HT-29 (cell line): Measurements from ENCODE around the gene KIAA0513. TPM values are rescaled to one million over a fixed set of nuclear protein-coding genes. Genes with fewer than 3 reads are reported as not detected.
"Not testable (repeated sequence)": the region's sequence is repeated elsewhere in the genome, so short reads cannot be mapped to it uniquely, and the experiment has no call there.

Source experiments
- DNase-seq: peaks from one replicate; pipeline ENCODE4 v3.0.0-alpha.2; 2015; ENCODE audit warnings: low spot score
- total RNA-seq: library from RNA; depleted of rRNA; stranded (reverse); fragments of >200 nt; shearing (Covaris generic); gene quantifications from 2 replicates; pipeline ENCODE4 v1.2.3, GENCODE V29; 2014

Gene KIAA0513
- total RNA-seq, 1 experiment from 2014 or later: 1.2 TPM

DNA sequence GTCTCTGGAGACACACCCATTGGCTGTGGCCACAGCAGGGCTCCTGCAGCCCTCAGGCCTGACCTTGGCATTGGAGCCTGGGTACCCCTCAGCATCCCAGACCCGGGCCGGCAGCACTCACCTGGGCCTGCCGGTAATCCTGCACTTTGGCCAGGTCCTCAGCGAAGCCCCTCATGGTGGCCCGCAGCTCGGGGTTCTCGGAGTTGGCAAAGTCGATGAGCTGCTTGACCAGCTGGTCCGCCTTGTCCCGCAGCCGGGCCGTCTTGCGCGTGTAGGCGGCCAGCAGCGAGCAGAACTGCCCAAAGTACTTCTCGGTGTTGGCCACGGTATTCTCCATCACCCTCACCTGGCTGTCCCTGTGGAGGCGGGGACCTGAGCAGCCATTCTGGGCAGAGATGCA, 82.5 kb downstream of the KIAA0513 start:
- no peak for DNase-seq

DNA sequence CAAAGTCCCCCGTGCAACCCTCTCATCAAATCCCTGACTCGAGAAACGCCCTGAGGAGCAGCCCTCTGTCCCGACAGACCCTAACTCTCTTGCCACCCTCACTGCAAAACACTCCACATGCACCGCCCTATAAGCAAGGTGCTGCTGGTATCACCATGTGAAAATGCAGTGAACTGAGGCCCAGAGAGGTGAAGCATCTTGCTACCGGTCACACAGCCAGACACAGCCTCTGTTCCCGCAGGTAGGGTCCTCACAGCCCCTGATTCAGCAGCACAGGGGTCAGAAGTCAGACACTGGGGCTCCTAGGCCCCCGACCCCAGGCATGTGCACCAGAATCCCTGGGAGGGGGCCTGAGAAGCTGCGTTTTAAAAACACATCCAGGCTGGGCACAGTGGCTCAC, 83.6 kb downstream of the KIAA0513 start:
- DNase-seq: no peak

DNA sequence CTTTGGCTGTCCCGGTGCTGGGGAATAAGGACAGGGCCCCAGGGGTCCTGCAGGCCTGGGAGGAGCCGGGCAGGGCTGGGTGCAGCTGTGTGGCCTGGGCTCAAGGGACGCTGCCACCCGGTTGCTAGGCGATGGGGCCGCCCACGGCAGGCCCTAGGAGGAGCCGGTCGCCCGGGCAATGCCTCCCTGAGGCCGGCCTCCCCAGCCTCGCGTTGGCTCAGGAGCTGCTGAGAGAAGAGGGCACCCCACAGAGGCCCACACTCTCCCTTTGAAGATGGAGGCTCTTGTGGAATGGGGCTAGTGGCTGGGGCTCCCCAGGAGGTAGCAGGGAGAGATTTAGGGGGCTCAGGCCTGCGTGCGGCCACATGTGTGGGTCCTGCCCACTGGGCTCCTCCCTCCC, 84.8 kb downstream of the KIAA0513 start, which contains the start of gene CIBAR2:
Gene CIBAR2 (minus strand): TSS at position 109 of the 400 bp plus-strand sequence. CDS start 120 bp downstream, outside the sequence.
- no peak for DNase-seq

DNA sequence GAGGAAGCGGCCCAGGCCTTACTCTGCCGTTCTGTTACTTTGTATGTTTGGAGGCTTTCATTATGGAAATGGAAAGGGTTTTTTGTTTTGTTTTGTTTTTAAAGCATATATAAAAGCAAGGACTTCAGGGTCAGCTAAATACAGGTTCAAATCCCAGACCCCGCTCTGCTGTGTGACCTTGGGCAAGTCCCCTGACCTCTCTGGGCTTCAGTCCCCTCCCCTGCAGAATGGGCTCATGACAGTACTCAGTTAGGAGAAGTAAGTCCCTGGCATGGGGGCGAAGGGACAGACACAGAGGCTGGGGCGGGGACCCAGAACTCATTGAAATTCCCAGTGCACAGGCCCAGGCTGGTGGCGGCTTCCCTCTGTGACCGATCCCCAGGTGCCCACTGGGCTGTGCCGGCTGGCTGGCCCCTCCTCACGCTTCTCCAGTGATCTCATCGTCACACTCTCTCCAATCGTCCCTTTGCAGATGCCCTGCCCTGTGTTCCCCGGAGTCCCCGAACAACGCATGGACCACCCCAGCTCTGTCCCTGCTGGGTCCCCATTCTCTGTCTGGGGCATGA, 85.7 kb downstream of the KIAA0513 start:
- DNase-seq: no peak

DNA sequence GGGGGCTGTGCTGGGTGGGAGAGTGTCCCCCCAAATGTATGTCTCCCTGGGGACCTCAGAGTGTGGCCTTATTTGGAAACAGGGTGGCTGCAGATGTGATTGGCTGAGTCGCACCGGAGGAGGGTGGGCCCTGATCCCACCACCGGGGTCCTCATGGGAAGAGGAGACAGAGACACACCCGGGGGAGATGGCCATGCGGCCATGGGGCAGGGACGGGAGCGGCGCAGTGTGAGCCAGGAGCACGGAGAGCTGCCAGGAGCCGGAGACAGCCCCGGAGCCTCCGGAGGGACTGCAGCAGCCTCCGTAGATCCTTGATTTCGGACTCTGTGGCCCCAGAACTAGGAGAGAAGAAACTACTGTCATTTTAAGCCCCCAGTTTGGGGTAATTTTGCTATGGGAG, 86.3 kb downstream of the KIAA0513 start:
- DNase-seq: no peak

DNA sequence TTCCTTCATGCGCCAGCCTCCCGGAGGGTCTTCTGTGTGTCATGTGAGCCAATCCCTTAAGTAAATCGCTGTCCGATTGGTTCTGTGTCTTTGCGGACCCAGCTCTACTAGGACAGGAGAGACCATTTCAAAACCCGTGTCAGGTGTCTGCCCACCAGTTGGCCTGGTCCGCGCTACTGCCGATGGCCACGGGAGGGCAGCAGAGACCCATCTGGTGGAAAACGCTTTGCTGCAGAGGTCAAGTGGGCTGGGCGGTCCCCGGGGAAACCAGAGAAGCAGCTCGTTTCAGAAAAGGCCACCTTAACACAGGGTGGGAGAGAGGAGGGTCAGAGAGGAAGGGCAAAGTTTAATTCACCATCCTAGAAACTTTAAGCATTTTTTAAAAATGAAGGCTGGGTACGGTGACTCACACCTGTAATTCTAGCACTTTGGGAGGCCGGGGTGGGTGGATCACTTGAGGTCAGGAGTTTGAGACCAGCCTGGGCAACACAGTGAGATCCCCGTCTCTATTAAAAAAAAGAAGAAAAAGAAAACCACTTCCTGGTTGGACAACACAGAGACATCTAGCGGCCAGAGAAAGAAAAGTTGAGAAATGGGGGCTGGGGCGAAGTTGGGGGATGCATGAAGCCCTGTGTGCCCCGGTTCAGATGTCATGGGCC, 87.4 kb downstream of the KIAA0513 start:
- DNase-seq: peak; percentile 87

DNA sequence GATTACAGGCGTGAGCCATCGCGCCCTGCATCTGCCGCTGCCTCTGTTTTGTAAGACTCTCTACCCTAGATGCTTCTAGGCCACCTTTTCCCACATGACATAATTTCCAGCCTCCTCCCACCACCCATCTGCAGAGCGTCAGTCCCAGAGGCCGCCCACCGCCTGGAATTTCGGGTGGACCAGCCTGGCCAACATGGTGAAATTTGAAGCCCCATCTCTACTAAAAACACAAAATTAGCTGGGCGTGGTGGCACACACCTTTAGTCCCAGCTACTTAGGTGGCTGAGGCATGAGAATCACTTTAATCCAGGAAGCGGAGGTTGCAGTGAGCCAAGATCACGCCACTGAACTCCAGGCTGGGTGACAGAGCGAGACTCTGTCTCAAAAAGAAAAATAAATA, 89.8 kb downstream of the KIAA0513 start:
- DNase-seq: no peak

DNA sequence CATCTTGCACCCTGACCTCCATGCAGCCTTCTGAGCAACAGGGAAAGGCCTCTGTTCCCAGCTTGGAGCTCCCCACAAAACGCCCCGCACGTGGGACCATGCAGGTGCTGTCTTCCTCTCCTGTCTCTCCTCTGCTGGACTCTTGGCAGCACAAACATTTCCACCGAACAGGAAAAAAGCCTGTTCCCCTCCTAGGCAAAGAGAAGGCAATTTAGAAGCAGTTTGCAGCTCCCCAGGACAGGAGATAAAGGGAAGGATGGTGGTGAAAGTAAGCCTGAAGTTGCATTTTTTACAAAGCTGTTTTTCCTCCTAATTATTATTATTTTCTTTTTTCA, 92.4 kb downstream of the KIAA0513 start:
- DNase-seq: no peak

DNA sequence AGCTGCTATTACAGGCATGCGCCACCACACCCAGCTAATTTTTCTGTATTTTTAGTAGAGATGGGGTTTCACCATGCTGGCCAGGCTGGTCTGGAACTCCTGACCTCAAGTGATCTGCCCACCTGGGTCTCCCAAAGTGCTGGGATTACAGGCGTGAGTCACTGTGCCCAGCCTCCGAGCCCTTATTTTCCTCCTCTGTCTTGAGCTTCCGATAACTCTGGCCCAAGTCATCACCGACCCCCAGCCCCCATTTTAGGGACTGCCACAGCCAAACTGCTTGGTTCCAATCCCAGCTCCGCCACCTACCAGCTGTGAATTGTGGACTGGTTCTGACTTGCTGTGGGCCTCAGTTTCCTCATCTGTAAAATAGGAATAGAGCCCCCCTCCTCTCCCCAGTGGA, 95.8 kb downstream of the KIAA0513 start:
- DNase-seq: not testable (repeated sequence)

DNA sequence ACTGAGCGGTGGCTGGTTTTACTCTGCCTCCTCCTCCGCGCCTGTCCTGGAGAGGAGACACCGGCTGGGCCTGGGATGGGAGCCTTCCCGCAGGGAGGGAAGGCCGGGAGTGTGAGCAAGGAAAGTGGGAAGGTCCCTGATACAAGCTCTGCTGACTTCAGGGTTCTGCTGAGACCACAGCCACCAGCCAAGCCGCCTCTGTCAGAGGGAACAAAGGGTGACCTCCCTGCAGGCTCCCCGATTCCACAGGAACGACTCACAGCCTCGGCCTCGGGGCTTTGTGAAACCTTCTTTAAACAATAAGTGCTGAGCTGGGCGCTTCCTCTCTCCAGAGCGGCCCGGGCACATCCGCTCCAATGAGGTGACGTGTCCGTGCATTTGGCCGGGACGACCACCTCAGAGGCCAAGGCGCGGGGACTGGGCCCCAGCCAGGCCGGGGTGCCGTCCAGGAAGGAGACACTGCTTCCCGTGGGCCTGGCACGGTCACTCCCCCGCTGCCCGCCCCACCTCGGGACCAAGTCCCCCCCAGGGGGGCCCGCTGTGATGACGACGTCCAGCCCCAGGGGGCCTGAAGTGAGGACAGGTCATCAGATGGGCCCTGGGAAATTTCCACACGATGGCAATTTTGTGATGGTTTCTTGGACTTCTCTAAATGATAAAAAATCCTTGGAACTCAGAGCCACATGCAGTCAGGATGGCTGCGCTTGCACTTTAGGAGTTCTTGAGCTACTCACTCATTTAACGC, 96.5 kb downstream of the KIAA0513 start:
- DNase-seq: no peak

DNA sequence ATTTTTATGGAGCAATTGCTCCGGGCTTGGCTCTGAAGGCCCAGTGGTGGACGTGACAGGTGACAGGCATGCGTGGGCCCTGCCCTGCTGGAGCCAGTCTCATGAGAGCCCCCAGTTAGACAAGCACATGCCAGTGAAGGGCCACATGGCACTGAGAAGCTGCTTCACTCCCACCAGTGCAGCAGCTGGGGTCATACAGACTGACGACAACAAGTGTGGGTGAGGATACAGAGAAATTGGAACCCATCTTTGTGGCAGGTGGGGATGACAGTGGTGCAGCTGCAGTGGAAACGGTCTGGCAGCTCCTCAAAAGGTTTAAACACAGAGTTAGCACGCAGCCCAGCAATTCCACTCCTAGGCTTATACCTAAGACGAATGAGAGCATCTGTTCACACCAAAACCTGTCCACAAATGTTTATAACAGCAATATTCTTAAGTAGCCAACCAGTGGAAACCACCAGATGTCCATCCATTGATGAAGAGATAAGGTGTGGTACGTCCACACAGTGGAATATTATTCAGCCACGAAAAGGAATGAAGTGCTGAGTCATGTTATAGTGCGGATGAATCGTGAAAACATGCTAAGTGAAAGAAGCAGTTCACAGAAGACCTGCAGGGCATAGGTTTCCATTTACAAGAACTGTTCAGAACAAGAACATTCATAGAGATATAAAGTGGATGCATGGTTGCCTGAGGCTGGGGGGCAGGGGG, 97.2 kb downstream of the KIAA0513 start:
- no peak for DNase-seq

DNA sequence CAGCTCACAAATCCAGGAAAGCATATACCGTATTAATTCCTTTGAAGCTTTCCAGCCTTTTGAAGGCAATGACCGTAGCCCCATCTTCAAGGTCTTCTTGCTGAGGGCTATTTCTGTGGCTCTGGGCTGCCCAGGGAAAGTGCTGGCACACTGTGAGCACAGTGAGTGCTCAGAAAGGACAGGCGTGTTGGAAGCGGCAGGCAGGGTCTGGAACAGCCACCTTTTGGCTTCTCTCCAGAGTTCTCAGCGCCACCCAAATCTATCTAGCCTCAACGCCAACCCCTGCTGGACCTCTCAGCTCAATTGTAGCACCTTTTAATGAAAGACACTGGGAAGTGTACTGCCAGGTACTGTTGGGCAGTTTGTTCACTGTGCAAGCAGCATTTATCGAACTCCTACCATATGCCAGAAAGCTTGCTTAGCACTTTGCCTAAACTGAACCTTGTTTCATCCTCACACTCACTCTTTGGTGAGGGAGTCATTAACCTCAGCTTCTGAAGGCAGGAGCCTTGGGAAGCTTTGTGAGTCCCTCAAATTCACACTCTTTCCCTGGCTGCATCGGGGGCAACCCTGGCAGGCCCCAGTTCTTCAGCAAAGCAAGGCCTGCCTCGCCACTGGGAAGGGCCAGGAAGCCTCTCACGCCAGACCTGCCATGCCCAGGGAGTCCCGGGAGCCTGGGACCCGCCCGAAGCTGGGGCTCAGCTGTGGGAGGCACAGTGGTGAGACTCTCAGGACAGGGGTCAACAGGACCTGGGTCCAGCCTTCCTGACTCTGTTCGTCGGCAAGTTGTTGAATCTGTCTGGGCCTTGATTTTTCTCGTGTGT, 98.2 kb downstream of the KIAA0513 start:
- DNase-seq: peak; percentile 33

DNA sequence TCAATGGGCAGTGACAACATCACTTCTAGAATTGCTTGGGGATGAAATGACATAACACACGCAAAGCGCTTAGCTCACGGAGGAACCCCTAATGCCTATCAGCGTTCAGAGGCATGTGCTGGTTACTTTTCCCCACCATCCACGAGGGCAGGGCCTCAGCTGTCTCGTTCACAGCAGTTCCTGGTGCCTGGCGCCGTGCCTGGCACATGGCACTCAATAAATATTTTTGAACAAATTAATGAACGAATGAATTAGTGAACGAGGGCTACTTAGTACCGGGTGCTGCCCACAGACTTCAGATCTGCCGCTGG, 98.8 kb downstream of the KIAA0513 start:
- no peak for DNase-seq

DNA sequence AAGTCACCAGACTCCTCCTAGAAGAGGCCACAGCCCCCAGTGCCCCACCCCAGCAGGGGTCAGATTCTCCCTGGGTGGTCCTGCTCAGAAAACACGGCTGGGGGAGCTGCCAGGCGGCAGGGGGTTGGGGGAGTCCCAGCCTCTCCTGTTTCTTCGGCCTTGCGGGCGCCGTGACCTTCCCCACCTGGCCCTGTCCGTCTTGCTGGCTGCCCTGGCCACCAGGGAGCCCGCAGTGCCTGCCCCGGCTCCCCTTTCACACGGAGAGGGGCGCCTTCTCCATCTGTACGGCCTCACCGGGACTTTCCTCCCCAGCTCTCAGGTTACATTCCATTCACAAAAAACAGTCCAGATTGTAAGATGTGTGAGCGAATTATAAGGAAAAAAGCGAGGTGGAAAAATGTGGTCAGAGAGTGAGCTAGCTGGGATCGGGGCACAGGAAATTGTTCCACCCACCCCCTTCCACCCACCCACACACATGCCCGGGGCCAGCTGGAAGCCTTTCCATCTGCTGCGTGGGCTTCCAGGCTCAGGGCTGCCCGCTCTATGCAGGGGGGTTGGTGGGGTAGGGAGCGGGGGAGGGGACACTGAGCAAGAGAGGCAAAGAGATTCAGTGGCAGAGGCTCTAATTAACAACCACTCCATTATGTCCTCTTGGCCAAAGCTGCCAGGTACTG, 99.2 kb downstream of the KIAA0513 start:
- DNase-seq: no peak

DNA sequence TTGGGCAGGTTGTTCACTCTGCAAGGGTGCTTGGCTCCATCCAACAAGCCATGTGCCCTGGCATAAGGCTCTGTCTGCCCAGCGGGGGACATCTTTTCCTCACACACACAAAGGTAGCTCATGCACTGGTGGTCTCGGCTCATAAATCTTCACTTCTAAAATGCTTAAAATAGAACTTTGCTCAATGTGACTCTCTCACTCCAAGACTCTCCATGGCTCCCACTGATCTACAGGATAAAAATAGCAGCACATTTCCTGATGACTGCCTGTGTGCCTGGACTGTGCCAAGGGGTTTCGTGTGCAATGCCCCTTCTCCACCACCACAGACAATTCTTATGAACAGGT, 99.8 kb downstream of the KIAA0513 start:
- DNase-seq: no peak

DNA sequence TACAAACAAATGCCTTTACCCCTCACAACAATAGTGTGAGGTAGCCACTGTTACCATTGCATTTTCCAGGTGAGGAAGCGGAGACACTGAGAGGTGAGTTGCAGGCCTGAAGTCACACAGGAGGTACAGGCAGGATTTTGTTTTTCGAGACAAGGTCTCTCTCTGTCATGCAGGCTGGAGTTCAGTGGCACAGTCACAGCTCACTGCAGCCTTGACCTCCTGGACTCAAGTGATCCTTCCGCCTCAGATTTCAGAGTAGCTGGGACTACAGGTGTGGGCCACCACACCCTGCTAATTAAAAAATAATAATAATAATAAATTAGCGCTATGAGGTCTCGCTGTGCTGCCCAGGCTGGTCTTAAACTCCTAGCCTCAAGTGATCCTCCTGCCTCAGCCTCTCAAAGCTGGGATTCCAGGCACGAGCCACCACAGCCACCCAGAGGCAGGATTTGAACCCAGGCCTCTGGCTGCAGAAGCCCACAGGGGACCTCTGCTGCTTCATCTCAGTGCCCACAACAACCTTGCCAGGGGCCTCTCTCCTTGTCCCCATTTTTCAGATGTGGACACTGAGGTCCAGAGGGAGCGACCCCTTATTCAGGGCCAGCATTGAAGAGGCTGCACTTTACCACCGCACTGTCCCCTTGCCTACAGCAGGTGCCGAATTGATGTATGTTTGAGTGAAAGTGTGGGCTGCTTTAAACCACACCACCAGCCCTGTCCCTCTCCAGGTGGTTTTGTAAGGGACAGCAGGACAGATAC, 100.7 kb downstream of the KIAA0513 start:
- DNase-seq: no peak

DNA sequence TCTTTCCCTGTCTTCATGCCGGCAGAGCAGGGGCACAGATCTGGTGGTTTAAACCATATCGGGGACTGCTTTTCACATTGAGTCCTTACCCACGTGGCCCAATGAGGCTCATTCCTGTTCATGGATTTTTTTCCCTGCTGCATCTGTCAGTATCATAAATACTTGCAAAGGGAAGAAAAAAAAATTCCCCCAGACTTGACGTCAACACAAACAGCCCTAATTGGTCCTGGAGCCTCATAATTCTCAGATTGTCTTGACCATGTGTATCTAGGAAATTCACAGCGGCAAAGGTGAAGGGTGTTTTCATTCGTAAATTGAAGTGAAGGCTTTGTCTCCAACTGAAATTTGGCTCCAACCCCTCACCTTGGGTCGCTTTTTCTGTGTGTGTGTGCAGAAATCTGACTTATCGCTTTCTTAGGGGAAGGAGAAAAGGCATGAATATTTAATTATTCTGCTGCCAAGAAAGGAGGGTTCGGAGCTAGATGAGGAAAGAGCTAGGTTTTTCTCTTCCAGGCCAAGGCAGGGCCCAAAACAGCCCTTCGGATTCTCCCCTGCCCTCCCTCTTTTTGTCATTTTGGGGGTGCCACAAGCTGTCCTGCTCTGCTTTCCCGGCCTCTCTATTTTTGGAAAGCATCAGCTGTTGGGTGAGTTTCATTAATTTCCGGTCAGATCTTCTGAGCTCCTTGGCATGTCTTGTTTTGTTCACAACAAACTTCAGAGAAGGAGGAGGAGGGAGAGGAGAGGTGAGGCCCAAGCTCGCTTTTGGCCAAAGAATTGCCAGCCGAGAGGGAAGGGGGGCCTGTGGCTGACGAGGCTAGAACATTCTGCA, 102.5 kb downstream of the KIAA0513 start:
- no peak for DNase-seq

DNA sequence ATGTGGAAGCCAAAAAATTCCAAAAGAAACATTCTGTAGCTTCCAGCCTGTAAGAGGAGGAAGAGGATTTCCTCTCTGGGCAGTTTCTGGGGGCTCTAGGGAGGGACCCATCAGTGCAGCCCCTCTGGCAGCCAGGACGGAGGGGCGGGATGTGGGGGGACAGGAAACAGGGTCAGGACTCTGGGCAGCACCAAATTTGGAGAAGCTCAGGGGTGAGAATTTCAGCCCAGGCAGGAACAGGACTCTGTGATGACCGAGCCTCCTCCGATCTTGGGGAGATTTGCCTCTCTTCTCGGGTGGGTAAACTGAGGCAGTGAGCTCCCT, 103.1 kb downstream of the KIAA0513 start:
- no peak for DNase-seq

DNA sequence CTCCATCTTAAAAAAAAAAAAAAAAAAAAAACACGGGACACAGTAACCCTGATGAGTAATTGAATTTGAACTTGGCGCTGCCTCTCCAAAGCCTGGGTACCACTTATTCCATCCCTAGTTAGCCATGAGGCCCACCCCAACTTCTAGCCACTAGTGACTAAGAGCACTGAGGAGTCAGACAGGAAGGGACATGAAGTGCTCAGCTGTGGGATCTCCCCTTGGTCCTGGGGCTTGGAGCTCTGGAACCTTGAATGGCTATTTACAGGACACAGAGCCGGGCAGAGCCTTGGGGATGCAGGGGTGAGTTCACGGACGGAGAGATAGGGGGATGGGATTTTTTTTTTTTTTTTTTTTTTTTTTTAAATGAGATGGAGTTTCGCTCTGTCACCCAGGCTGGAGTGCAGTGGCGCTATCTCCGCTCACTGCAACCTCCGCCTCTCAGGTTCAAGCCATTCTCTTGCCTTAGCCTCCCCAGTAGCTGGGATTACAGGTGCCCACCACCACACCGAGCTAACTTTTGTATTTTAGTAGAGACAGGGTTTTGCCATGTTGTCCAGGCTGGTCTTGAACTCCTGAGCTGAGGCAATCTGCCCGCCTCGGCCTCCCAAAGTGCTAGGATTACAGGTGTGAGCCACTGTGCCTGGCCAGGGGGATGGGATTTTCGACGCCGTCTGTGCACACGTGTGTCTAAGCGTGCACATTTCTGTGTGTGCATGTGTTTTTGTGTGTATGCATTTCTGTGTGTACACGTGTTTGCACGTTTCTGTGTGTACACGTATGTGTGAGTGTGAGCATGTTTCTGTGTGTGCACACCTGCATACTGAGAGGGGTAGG, 105.1 kb downstream of the KIAA0513 start:
- no peak for DNase-seq
